H1 (cell line): ENCODE measurements around the gene DOCK1. TPM values are rescaled to one million over a fixed set of nuclear protein-coding genes. Genes with fewer than 3 reads are reported as not detected.

ENCODE experiments used
- BRCA1 ChIP-seq: IDR thresholded peaks from 2 replicates; pipeline ENCODE4 v1.6.1; 2012; ENCODE audit warnings: low read depth, low read length, improper control_type of control experiment
- CBX5 ChIP-seq: fragments of 300-800, 300-1000 bp; sonication (generic); IDR thresholded peaks from 2 replicates; pipeline ENCODE4 v1.7.1; 2016; ENCODE audit warnings: antibody characterized with exemption, low read length, low read depth
- CHD2 ChIP-seq: IDR thresholded peaks from 2 replicates; pipeline ENCODE4 v1.6.1; 2012; ENCODE audit warnings: low read length, improper control_type of control experiment
- CHD7 ChIP-seq: fragments of 300-600 bp; sonication (generic); IDR thresholded peaks from 2 replicates; pipeline ENCODE4 v1.7.1; 2012; ENCODE audit warnings: low read length, moderate library complexity, mild to moderate bottlenecking, inconsistent platforms; ENCODE audit not compliant: insufficient replicate concordance
- E2F6 ChIP-seq: IDR thresholded peaks from 2 replicates; pipeline ENCODE4 v1.6.1; 2012; ENCODE audit warnings: inconsistent platforms
- EZH2 ChIP-seq: fragments of 200-600 bp; sonication (generic); IDR thresholded peaks from 2 replicates; pipeline ENCODE4 v1.7.1; 2012; ENCODE audit warnings: low read depth, mild to moderate bottlenecking, moderate library complexity, low read length, inconsistent platforms; ENCODE audit not compliant: severe bottlenecking
- KDM5A ChIP-seq: fragments of 200-600 bp; IDR thresholded peaks from 2 replicates; pipeline ENCODE4 v1.7.1; 2012; ENCODE audit warnings: mild to moderate bottlenecking, low read length, inconsistent platforms, mixed read lengths
- MAX ChIP-seq: IDR thresholded peaks from 2 replicates; pipeline ENCODE4 v1.6.1; 2012; ENCODE audit warnings: inconsistent platforms
- POLR2AphosphoS5 ChIP-seq: IDR thresholded peaks from 2 replicates; pipeline ENCODE4 v1.6.1; 2011; ENCODE audit warnings: low read depth, low read length
- RXRA ChIP-seq: IDR thresholded peaks from 2 replicates; pipeline ENCODE4 v1.6.1; 2011; ENCODE audit warnings: low read depth, mild to moderate bottlenecking, low read length, moderate library complexity; ENCODE audit not compliant: insufficient read depth
- polyA plus RNA-seq, 7 experiments: library from polyadenylated mRNA; depleted of rRNA in 3 of 7; stranded (reverse) in 5 of 7; unstranded in 2 of 7; fragments of >200 nt in 5 of 7; fragments of 200-250 nt in 2 of 7; gene quantifications; 1 replicate in 5 of 7; 2 replicates in 1 of 7; 4 replicates in 1 of 7; pipeline versions ENCODE4 v1.2.1 to v1.2.3, GENCODE V29; 2011 to 2013; ENCODE audit warnings: missing spikeins in 2 of 7, mixed read lengths in 2 of 7
- total RNA-seq: library from RNA; stranded (reverse); fragmentation: NEBNext Ultra II Directional; extraction: Animal tissue kit (Norgen Biotek cat#: 25700); gene quantifications from 2 replicates; pipeline ENCODE4 v1.2.1, GENCODE V29; 2021

Gene DOCK1
- total and polyA plus RNA-seq, 2 of the 8 experiments (the other 6 are each of a cell fraction or from before 2014, with no cell fraction given): 11.6 to 53.0 TPM

- TF ChIP-seq CHD7: no peak
- no peak for TF ChIP-seq RXRA
- TF ChIP-seq EZH2: no peak
- TF ChIP-seq POLR2AphosphoS5: no peak
- TF ChIP-seq BRCA1: no peak
- no peak for TF ChIP-seq CHD2
- no peak for TF ChIP-seq E2F6
- no peak for TF ChIP-seq KDM5A
- no peak for TF ChIP-seq CBX5
- no peak for TF ChIP-seq MAX
- TF ChIP-seq, all 59 proteins: peak for 0
Measured at GRCh38 chr10:127102176-127102575, 196.9 kb downstream of the DOCK1 start (continued).
